ENCODE measurements around the gene ENHO.

The ENHO gene

GRCh38 chr9:34522091-34522887 lies 501 bp downstream of the ENHO start:
- no peak for DNase-seq

DNA sequence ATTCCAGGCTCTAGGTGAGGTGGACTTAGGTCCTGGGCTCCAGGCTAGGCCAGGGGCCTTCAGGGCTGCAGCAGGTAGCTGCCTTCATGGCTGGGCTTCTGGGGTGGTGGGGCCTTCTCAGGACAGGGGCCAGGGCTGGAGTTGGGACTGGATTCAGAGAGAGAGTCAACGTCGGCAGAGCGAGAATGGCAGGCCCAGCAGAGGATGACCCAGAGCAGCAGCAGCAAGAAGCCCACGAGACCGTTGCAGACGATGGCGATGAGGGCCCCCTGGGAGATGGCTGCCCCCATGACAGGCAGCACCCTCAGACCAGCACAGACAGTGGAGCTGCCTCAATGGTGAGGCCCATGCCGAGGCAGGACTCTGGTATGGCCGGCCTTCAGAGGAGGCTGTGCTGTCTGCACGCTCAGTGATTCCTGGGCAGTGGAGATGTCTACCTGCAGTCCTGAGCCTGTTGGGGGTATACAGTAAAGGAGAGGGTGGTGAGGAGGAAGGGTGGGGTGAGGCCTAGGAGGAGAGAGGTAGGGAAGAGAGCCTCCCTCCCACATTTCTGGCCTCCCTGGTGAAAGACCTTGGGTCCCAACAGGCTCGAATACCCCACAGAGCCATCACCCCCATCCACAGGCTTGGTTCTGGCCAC lies 1.3 kb downstream of the ENHO start:
- DNase-seq = no peak

DNA sequence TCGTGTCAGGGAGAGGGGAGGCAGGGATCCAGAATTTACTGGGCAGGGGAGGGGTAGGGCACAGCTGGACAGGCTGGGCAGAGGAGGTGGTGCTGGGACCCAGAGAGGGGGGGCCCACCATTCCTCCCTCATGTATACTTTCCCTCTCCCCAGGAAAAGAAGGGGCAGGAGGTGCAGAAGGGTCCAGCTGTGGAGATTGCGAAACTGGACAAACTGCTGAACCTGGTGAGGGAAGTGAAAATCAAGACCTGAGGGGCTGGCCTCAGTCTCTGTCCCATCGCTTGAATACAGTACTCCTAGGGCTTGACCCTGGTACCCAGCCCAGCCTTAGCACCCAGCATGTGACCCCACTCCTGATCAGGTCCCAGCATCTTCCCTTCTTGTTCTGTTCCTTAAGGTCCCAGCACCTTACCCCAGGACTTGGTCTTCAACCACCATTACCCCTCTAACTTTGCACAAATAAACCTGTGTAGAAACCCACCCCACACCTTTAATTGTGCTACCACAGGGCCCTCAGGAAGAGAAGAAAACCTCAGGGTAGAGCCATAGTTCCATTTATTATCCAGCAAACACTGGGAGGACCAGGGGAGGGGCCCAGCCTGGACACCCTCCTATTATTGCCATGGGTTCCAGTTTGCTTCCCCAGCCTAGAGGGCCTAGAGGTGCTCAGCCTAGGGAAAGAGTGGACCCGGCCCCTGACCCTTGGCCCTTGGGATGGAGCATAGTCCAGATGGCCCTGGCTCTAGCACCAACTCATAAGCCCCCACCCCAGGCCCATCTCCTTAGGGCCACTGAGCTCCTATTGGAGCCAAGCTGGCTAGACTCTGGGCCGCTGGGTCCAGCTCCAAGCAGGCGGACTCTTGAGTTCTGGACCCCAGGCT lies 2.0 kb downstream of the ENHO start:
- no peak for DNase-seq

- no peak for DNase-seq
Observed at GRCh38 chr9:34520096-34520495, 2.7 kb downstream of the ENHO start.

- no peak for DNase-seq
Observed at GRCh38 chr9:34519321-34520020, 3.3 kb downstream of the ENHO start.

DNA sequence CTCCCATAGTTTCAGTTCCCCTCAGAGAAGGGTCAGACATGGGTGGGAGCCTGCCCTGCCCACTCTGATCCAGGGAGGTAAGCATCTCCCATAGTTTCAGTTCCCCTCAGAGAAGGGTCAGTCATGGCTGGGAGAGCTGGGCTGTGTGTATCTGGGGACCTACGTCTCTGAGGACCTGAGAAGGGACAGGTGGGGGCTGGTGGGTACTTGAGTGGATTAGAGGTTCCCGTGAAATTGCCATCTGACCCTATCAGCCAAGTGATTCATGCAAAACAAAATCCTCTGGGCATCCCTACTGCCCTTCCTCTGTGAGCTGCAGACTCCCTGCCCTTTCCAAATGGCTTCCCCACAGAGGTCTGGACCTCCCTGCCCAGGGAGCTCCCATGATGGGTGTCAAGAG lies 3.9 kb downstream of the ENHO start:
- no peak for DNase-seq

GRCh38 chr9:34518110-34518616 lies 4.6 kb downstream of the ENHO start:
- DNase-seq = no peak

- DNase-seq = no peak
Observed at GRCh38 chr9:34517185-34517584, 5.6 kb downstream of the ENHO start.

GRCh38 chr9:34515959-34516358 lies 6.8 kb downstream of the ENHO start:
- DNase-seq = no peak

DNA sequence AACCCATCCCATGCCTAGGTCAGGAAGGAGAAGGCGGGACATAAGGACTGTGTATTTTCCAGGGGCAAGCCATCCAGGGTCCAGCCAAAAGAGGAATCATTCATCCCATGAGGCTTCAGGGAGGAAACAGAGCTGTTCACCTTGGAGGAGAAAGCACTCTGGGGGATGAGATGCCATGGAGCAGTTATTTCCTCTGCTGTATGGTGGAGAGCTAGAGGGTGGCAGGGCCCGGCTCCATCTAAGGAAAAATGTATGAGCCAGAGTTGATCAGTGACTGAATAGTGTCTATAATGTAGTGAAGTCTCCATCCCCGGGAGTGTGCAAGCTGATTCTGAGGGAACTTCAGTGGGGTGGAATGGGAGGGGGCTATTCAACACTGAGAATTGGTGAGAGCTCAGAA lies 8.0 kb downstream of the ENHO start:
- no peak for DNase-seq

DNA sequence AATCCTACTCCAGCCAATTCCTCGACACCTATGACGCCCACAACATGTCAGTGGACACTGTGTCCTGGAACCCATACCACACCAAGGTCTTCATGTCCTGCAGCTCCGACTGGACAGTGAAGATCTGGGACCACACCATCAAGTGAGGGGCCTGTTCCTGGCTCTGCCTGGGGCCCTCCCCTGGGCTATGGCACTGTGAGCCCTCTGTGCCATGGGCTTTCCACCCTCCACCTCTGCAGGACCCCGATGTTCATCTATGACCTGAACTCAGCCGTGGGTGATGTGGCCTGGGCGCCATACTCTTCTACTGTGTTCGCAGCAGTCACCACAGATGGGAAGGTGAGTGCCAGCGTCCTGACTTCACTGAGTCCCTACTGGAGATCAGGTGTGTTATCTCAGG lies 8.4 kb downstream of the ENHO start:
- DNase-seq = no peak

DNA sequence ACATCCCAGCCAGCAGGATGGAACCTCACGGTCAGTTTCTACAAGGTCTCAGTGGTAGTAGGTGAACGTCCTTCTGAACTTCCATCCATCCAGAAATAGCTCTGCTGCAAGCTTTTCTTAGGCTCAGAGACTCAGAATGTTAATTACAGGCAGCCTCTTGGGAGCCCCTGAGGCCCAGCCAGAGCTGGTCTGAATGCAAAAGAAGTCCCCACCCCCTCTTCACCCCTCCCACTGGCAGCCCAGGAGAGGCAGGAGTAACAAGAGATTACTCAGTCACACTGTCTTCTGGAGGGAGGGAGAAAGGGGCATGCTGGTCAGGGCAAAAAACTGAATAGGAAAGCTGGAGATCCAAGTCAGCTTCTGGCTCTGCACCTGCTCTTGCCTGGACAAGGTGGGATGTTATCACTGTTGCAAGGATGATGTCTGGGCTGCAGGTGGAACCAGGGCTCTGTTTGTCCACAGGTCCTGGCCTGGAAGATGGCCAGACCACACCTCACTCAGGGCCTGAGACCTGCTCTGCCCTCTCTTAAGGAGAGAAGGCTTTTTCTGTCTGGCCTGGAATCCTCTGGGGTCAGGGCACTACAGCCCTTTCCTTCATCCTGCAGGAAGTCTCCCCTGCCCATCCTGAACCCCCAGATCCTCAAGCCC lies 9.1 kb downstream of the ENHO start:
- DNase-seq = no peak

- DNase-seq = no peak
Observed at GRCh38 chr9:34512131-34513078, 10.4 kb downstream of the ENHO start.

- no peak for DNase-seq
Observed at GRCh38 chr9:34510497-34511468, 12.0 kb downstream of the ENHO start.

DNA sequence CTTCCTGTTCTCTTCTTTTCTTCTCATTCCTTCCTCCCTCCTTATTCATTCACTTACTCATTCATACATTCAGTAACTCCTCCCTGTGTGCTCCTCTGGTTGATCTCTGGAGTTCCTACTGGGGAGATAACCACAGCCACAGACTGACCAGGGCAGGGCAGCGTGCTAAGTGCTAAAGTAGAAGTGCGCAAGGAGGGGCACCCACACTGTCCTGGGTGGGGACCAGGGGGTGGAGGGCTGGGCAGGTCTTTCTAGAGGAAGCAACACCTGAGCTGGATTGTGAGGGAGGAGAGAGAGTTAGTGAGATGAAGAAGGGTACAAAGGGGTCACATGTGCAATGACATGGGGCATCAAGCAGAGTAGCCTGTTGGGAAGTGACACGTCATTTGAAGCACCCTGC lies 13.8 kb downstream of the ENHO start:
- DNase-seq = no peak

- DNase-seq = no peak
Observed at GRCh38 chr9:34508463-34508862, 14.3 kb downstream of the ENHO start.

DNA sequence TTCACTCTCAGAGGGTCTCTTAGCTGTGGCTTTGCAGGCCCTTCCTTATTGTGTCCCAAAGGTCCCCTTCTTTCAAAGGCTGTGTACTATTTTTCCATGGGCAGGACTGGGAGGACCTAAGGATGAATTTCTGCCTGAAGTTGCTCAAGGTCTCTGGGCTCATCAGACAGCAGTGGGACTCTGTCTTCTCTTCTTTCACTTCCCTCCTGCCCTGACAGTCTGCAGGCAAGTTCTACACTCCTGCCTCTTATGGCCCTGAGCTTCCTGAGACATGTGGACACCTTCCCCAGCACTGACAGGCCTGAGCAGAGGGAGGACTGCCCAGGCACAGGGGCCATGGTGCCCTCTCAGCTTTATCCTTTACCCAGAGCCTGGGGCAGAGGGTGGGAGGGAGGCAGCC lies 14.8 kb downstream of the ENHO start:
- DNase-seq = no peak

- DNase-seq = no peak
Observed at GRCh38 chr9:34507556-34507955, 15.2 kb downstream of the ENHO start.

DNA sequence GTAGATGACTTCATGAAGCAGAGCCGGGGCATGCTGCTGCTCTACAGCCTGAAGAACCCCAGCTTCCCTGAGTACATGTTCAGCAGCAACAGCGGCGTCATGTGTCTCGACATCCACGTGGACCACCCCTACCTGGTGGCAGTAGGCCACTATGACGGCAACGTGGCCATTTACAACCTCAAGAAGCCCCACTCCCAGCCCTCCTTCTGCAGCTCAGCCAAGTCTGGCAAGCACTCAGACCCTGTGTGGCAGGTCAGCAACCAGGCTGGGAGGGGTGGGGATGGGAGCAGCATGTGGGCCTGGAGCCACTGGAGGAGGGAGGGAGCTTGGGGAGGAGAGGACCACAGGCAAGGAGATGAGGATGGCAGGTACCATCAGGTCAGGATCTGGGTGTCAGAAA lies 16.2 kb downstream of the ENHO start:
- no peak for DNase-seq

All from HCEC 1CT (cell line).